Globus pallidus (tissue), 1 donor: Measurements from ENCODE around the gene CARS2.

Experiments used
- DNase-seq: peaks from one replicate; pipeline ENCODE4 v3.0.0-alpha.2; 2015; ENCODE audit warnings: low spot score

The CARS2 gene

GRCh38 chr13:110652231-110652730, 53.6 kb downstream of the CARS2 start:
- no peak for DNase-seq

- no peak for DNase-seq
These were observed 54.1 kb downstream of the CARS2 start for GRCh38 chr13:110651726-110652230.

- DNase-seq: no peak
These were observed 54.6 kb downstream of the CARS2 start for GRCh38 chr13:110651271-110651670.

GRCh38 chr13:110650436-110650835, 55.5 kb downstream of the CARS2 start:
- no peak for DNase-seq

GRCh38 chr13:110649551-110649950, 56.4 kb downstream of the CARS2 start:
- DNase-seq: no peak

- DNase-seq: no peak
These were observed 57.0 kb downstream of the CARS2 start for GRCh38 chr13:110648848-110649421.

- DNase-seq: no peak
These were observed 57.6 kb downstream of the CARS2 start for GRCh38 chr13:110648146-110648819.

GRCh38 chr13:110647365-110647737, 58.6 kb downstream of the CARS2 start:
- DNase-seq: no peak

- no peak for DNase-seq
These were observed 59.2 kb downstream of the CARS2 start for GRCh38 chr13:110646442-110647364.

- no peak for DNase-seq
These were observed 60.2 kb downstream of the CARS2 start for GRCh38 chr13:110645750-110646149.

GRCh38 chr13:110644892-110645521, 60.9 kb downstream of the CARS2 start:
- peak; percentile 74 for DNase-seq

- no peak for DNase-seq
These were observed 62.0 kb downstream of the CARS2 start for GRCh38 chr13:110643768-110644421.

- no peak for DNase-seq
These were observed 62.6 kb downstream of the CARS2 start for GRCh38 chr13:110643324-110643723.

- no peak for DNase-seq
These were observed 63.5 kb downstream of the CARS2 start for GRCh38 chr13:110642291-110642981.

GRCh38 chr13:110641055-110642015, 64.6 kb downstream of the CARS2 start:
- DNase-seq: no peak

GRCh38 chr13:110640591-110641029, 65.3 kb downstream of the CARS2 start:
- DNase-seq: no peak

- DNase-seq: no peak
These were observed 66.0 kb downstream of the CARS2 start for GRCh38 chr13:110639935-110640334.

GRCh38 chr13:110638814-110639806, 66.8 kb downstream of the CARS2 start:
- DNase-seq: no peak
